Erythroblast (primary cell): Measurements from ENCODE around the gene HSPA12A.

Experiments
- DNase-seq, 2 experiments: peaks; one replicate each; lab custom pipeline; 2025; lab: John Stamatoyannopoulos, UW
- GATA1 ChIP-seq: IDR thresholded peaks from 2 replicates; pipeline ENCODE4 v1.6.1; 2011; ENCODE audit warnings: low read depth, mild to moderate bottlenecking, control low read depth, low read length, moderate library complexity
- POLR2A ChIP-seq: IDR thresholded peaks from 2 replicates; pipeline ENCODE4 v1.6.1; 2011; ENCODE audit warnings: mild to moderate bottlenecking, low read length

The HSPA12A gene

GRCh38 chr10:116742367-116743265, at the start of gene HSPA12A:
Gene HSPA12A, minus strand, starts transcription at chr10:116742566. Its CDS starts 97 bp downstream, at chr10:116742469.
- TF ChIP-seq GATA1: no peak
- no peak for TF ChIP-seq POLR2A
- DNase-seq: peak; percentile 28 to 48

- DNase-seq: no peak
- no peak for TF ChIP-seq GATA1
- no peak for TF ChIP-seq POLR2A
These were observed 48.9 kb upstream of the HSPA12A start for GRCh38 chr10:116791241-116791640.

GRCh38 chr10:116787893-116788665, 45.7 kb upstream of the HSPA12A start:
- peak; percentile 51 to 62 for DNase-seq
- no peak for TF ChIP-seq POLR2A
- TF ChIP-seq GATA1: no peak

GRCh38 chr10:116787053-116787659, 44.8 kb upstream of the HSPA12A start:
- TF ChIP-seq GATA1 (no peak), POLR2A (no peak)
- no peak for DNase-seq

- TF ChIP-seq POLR2A (no peak), GATA1 (no peak)
- no peak for DNase-seq
These were observed 43.5 kb upstream of the HSPA12A start for GRCh38 chr10:116785867-116786266.

- DNase-seq: no peak
- TF ChIP-seq POLR2A: no peak
- no peak for TF ChIP-seq GATA1
These were observed 42.9 kb upstream of the HSPA12A start for GRCh38 chr10:116785282-116785681.

GRCh38 chr10:116784651-116785050, 42.3 kb upstream of the HSPA12A start:
- TF ChIP-seq GATA1 (no peak), POLR2A (no peak)
- DNase-seq: no peak

GRCh38 chr10:116784035-116784434, 41.7 kb upstream of the HSPA12A start:
- DNase-seq: no peak
- TF ChIP-seq GATA1 (no peak), POLR2A (no peak)

- TF ChIP-seq GATA1 (no peak), POLR2A (no peak)
- no peak for DNase-seq
These were observed 40.8 kb upstream of the HSPA12A start for GRCh38 chr10:116783011-116783655.

GRCh38 chr10:116781370-116781884, 39.1 kb upstream of the HSPA12A start:
- TF ChIP-seq POLR2A (no peak), GATA1 (no peak)
- no peak for DNase-seq

- no peak for DNase-seq
- TF ChIP-seq POLR2A (no peak), GATA1 (no peak)
These were observed 38.4 kb upstream of the HSPA12A start for GRCh38 chr10:116780691-116781205.

GRCh38 chr10:116779076-116779687, 36.8 kb upstream of the HSPA12A start:
- no peak for DNase-seq
- TF ChIP-seq POLR2A (no peak), GATA1 (no peak)
